Measurements from ENCODE around the gene ATP9A. TPM values are rescaled to one million over a fixed set of nuclear protein-coding genes. Genes with fewer than 3 reads are reported as not detected.
A peak's percentile ranks its signal among the peaks of the same experiment; 100 is the strongest.

Gene ATP9A
- polyA plus RNA-seq, 1 donor (not counting 4 experiments of a cell fraction or from before 2014, with no cell fraction given) = 5.8 TPM

DNA sequence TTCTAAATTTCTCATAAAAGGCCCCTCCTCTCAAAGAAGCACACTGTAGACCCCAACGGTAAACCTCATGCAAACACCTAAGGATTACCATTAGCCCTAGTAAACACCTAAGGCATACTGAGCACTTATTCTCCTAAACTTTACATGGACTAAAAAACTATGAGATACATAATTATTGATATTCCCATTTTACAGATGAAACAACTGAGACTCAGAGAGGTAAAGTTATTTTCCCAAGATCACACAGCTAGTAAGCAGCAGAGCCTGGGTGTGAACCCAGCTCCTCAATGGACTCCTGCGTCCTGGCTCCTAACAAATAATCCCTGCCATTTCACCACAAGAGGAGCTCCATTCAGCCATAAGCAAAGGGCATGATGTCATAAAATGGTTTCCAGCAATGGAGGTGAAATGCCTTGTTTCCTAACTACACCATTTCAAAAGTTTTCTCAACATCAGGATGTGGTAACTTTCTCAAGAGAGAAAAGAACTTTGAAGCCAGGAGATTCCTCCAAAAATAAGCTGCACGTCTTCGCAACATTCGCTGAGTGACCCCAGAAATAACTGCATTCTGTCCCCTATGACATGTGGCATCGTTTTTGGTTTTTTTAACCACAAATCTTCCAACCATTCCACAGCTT, 4.1 kb downstream of the ATP9A start:
- H3K9ac ChIP-seq (ENCODE audit: control insufficient read depth, extremely low read depth, insufficient read depth, low read length) = no peak overlapping the region
- no peak for FAIRE-seq
- H3K79me2 ChIP-seq (ENCODE audit: control insufficient read depth, insufficient read depth, low read length) = no peaks in the 10 kb centered on the region

DNA sequence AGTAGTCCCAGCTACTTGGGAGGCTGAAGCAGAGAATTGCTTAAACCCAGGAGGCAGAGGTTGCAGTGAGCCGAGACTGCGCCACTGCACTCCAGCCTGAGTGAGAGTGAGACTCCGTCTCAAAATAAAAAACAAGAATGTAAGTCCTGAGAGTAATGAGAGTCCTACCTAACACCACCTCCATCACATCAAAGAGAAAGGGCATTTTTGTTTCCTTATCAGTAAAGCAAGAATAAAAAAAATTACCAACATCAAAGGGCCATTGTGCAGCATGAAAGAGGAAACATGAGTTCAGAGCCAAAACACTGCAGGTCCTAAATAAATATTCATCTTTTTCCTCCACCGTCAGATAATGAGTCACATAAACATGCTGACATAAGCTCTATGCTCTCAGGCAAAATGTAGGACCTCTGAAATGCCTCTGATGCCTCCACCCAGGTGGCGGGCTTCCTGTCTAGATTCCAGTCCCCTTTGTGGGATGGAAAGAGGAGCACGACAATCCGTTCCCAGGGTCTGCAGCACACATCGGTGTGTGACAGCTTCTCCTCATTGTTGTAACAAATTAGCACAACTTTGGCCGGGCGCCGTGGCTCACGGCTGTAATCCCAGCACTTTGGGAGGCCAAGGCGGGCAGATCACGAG, 7.2 kb downstream of the ATP9A start:
- Histone ChIP-seq H3K9me1 (ENCODE audit: control insufficient read depth, extremely low read depth, insufficient read depth, low read length) (no peaks in the 10 kb centered on the region), H3K4me1 (ENCODE audit: control insufficient read depth, extremely low read depth, insufficient read depth, low read length) (peaks cover under 1% of the 10 kb centered on the region), H3K4me3 (ENCODE audit: control insufficient read depth in 2 of 3, extremely low read depth in 1 of 3, insufficient read depth in 2 of 3, low read depth in 1 of 3, low read length in 3 of 3) (no peak overlapping the region), H3K36me3 (ENCODE audit: control insufficient read depth in 2 of 2, extremely low read depth in 1 of 2, insufficient read depth in 2 of 2, low read length in 2 of 2) (no peaks in the 10 kb centered on the region), H3K9ac (ENCODE audit: control insufficient read depth, extremely low read depth, insufficient read depth, low read length) (no peak overlapping the region), H3K4me2 (ENCODE audit: control insufficient read depth, extremely low read depth, insufficient read depth, low read depth, low read length) (no peak overlapping the region), H3K9me3 (ENCODE audit: control insufficient read depth, low read depth, low read length) (no peaks in the 10 kb centered on the region), H4K20me1 (ENCODE audit: control insufficient read depth, extremely low read depth, insufficient read depth, low read length) (no peaks in the 10 kb centered on the region), H3K27ac (ENCODE audit: control insufficient read depth, insufficient read depth, low read length) (no peak overlapping the region), H3K79me2 (ENCODE audit: control insufficient read depth, insufficient read depth, low read length) (no peaks in the 10 kb centered on the region), H3K27me3 (ENCODE audit: control insufficient read depth, extremely low read depth, insufficient read depth, low read length) (no peaks in the 10 kb centered on the region), H2AFZ (ENCODE audit: control insufficient read depth, low read length) (no peak overlapping the region)
- dilution Hi-C loops (cut with MboI; ENCODE audit: extremely low pct_ligation_motif_present, low sequenced_read_pairs) = no loop called here
- no peak for TF ChIP-seq EZH2 (IDR thresholded peaks at IDR 0.05; ENCODE audit: low read length)
- TF ChIP-seq, protein P1, sequence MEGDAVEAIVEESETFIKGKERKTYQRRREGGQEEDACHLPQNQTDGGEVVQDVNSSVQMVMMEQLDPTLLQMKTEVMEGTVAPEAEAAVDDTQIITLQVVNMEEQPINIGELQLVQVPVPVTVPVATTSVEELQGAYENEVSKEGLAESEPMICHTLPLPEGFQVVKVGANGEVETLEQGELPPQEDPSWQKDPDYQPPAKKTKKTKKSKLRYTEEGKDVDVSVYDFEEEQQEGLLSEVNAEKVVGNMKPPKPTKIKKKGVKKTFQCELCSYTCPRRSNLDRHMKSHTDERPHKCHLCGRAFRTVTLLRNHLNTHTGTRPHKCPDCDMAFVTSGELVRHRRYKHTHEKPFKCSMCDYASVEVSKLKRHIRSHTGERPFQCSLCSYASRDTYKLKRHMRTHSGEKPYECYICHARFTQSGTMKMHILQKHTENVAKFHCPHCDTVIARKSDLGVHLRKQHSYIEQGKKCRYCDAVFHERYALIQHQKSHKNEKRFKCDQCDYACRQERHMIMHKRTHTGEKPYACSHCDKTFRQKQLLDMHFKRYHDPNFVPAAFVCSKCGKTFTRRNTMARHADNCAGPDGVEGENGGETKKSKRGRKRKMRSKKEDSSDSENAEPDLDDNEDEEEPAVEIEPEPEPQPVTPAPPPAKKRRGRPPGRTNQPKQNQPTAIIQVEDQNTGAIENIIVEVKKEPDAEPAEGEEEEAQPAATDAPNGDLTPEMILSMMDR (optimal IDR thresholded peaks at IDR 0.05 in 1 of 3, IDR thresholded peaks at IDR 0.05 in 1 of 3, conservative IDR thresholded peaks at IDR 0.05 in 1 of 3; ENCODE audit: extremely low read depth in 1 of 3, insufficient read depth in 2 of 3, low read length in 3 of 3) = no peak
- DNase-seq (ENCODE audit: low read depth, low spot score) (peak; percentile 17), FAIRE-seq (no peak)

More for the DNA sequence above, 4.1 kb downstream of the ATP9A start:
- Histone ChIP-seq H4K20me1 (ENCODE audit: control insufficient read depth, extremely low read depth, insufficient read depth, low read length) (no peaks in the 10 kb centered on the region), H3K4me3 (ENCODE audit: control insufficient read depth in 2 of 3, extremely low read depth in 1 of 3, insufficient read depth in 2 of 3, low read depth in 1 of 3, low read length in 3 of 3) (no peak overlapping the region), H3K4me2 (ENCODE audit: control insufficient read depth, extremely low read depth, insufficient read depth, low read depth, low read length) (no peak overlapping the region), H3K4me1 (ENCODE audit: control insufficient read depth, extremely low read depth, insufficient read depth, low read length) (peaks cover 13% of the 10 kb centered on the region), H3K27ac (ENCODE audit: control insufficient read depth, insufficient read depth, low read length) (no peak overlapping the region), H3K27me3 (ENCODE audit: control insufficient read depth, extremely low read depth, insufficient read depth, low read length) (peaks cover 5% of the 10 kb centered on the region), H2AFZ (ENCODE audit: control insufficient read depth, low read length) (no peak overlapping the region), H3K9me3 (ENCODE audit: control insufficient read depth, low read depth, low read length) (no peaks in the 10 kb centered on the region), H3K9me1 (ENCODE audit: control insufficient read depth, extremely low read depth, insufficient read depth, low read length) (no peaks in the 10 kb centered on the region), H3K36me3 (ENCODE audit: control insufficient read depth in 2 of 2, extremely low read depth in 1 of 2, insufficient read depth in 2 of 2, low read length in 2 of 2) (no peaks in the 10 kb centered on the region)
- DNase-seq (ENCODE audit: low read depth, low spot score) = no peak
- dilution Hi-C loops (cut with MboI; ENCODE audit: extremely low pct_ligation_motif_present, low sequenced_read_pairs) = no loop called here
- TF ChIP-seq, protein P1 (optimal IDR thresholded peaks at IDR 0.05 in 1 of 3, IDR thresholded peaks at IDR 0.05 in 1 of 3, conservative IDR thresholded peaks at IDR 0.05 in 1 of 3; ENCODE audit: extremely low read depth in 1 of 3, insufficient read depth in 2 of 3, low read length in 3 of 3) = no peak
- no peak for TF ChIP-seq EZH2 (IDR thresholded peaks at IDR 0.05; ENCODE audit: low read length)
